Forelimb muscle (tissue), 1 donor: ENCODE measurements around the gene TRPM3. TPM values are rescaled to one million over a fixed set of nuclear protein-coding genes. Genes with fewer than 3 reads are reported as not detected.

Experiments used
- DNase-seq: peaks from one replicate; pipeline ENCODE4 v3.0.0-alpha.2; 2013; ENCODE audit warnings: low read depth
- polyA plus RNA-seq: library from polyadenylated mRNA; unstranded; fragments of 120-200 nt; gene quantifications from one replicate; pipeline ENCODE4 v1.2.1, GENCODE V29; 2013; ENCODE audit not compliant: insufficient read length

Gene TRPM3
- polyA plus RNA-seq, 1 donor, result 0.19 TPM

- no peak for DNase-seq
Measured at GRCh38 chr9:70888471-70888870, 232.9 kb downstream of the TRPM3 start.

GRCh38 chr9:70887826-70888225 lies 233.6 kb downstream of the TRPM3 start:
- DNase-seq, result no peak

GRCh38 chr9:70883963-70884793 lies 237.2 kb downstream of the TRPM3 start:
- DNase-seq, result no peak

GRCh38 chr9:70883056-70883455 lies 238.4 kb downstream of the TRPM3 start:
- DNase-seq, result no peak

- no peak for DNase-seq
Measured at GRCh38 chr9:70881333-70881732, 240.1 kb downstream of the TRPM3 start.

- no peak for DNase-seq
Measured at GRCh38 chr9:70880535-70880934, 240.9 kb downstream of the TRPM3 start.

GRCh38 chr9:70878576-70878975 lies 242.8 kb downstream of the TRPM3 start:
- DNase-seq, result no peak

GRCh38 chr9:70874451-70874850 lies 247.0 kb downstream of the TRPM3 start:
- DNase-seq, result no peak

GRCh38 chr9:70873506-70873905 lies 247.9 kb downstream of the TRPM3 start:
- no peak for DNase-seq

- no peak for DNase-seq
Measured at GRCh38 chr9:70868661-70869652, 252.5 kb downstream of the TRPM3 start.

- DNase-seq, result no peak
Measured at GRCh38 chr9:70868041-70868440, 253.4 kb downstream of the TRPM3 start.

GRCh38 chr9:70865471-70865870 lies 255.9 kb downstream of the TRPM3 start:
- DNase-seq, result no peak

GRCh38 chr9:70861797-70862196 lies 259.6 kb downstream of the TRPM3 start:
- no peak for DNase-seq

- DNase-seq, result no peak
Measured at GRCh38 chr9:70861376-70861775, 260.0 kb downstream of the TRPM3 start.

- no peak for DNase-seq
Measured at GRCh38 chr9:70859694-70860093, 261.7 kb downstream of the TRPM3 start.

GRCh38 chr9:70856411-70856810 lies 265.0 kb downstream of the TRPM3 start:
- no peak for DNase-seq

- no peak for DNase-seq
Measured at GRCh38 chr9:70852711-70853240, 268.6 kb downstream of the TRPM3 start.

GRCh38 chr9:70840266-70840665 lies 281.2 kb downstream of the TRPM3 start:
- no peak for DNase-seq

- no peak for DNase-seq
Measured at GRCh38 chr9:70835323-70835722, 286.1 kb downstream of the TRPM3 start.

- DNase-seq, result no peak
Measured at GRCh38 chr9:70832492-70832891, 288.9 kb downstream of the TRPM3 start.

- no peak for DNase-seq
Measured at GRCh38 chr9:70830618-70831017, 290.8 kb downstream of the TRPM3 start.

- DNase-seq, result no peak
Measured at GRCh38 chr9:70829591-70830265, 291.7 kb downstream of the TRPM3 start.
